Measurements from ENCODE around the gene ECHS1. TPM values are rescaled to one million over a fixed set of nuclear protein-coding genes. Genes with fewer than 3 reads are reported as not detected.

ECHS1 gene
- total and polyA plus RNA-seq, 2 experiments from 2014 or later, result 82.2 to 150 TPM

GRCh38 chr10:133339708-133340380, 33.3 kb downstream of the ECHS1 start:
- Histone ChIP-seq H3K9ac (no peak overlapping the region), H3K9me2 (ENCODE audit: insufficient read depth) (no peaks in the 10 kb centered on the region), H3K27ac (no peak overlapping the region), H4K20me1 (ENCODE audit: insufficient read depth) (no peaks in the 10 kb centered on the region), H3F3A (ENCODE audit: insufficient read depth) (no peaks in the 10 kb centered on the region), H3K9me3 (ENCODE audit: low read depth) (no peaks in the 10 kb centered on the region), H3K27me3 (replicated peaks; ENCODE audit: insufficient read depth) (peaks cover 38% of the 10 kb centered on the region), H3K79me2 (ENCODE audit: insufficient read depth) (no peaks in the 10 kb centered on the region), H2AFZ (no peak overlapping the region), H3K36me3 (ENCODE audit: low read depth) (no peaks in the 10 kb centered on the region), H3K4me2 (ENCODE audit: unreplicated experiment) (no peak overlapping the region), H3K4me1 (ENCODE audit: insufficient read depth) (no peaks in the 10 kb centered on the region), H3K4me3 (no peak overlapping the region)
- TF ChIP-seq EZH2 (IDR thresholded peaks at IDR 0.05; ENCODE audit: insufficient read depth, poor library complexity, severe bottlenecking), result no peak
- no peak for TF ChIP-seq EZH2phosphoT487 (IDR thresholded peaks at IDR 0.05; ENCODE audit: insufficient read depth, low read depth)
- in situ Hi-C loops (cut with MboI), result no loop called here
- no peak for DNase-seq
- WGBS, 2 experiments (ENCODE audit: low coverage in 1 of 2, low lambda C conversion rate in 2 of 2, missing lambda C conversion rate in 2 of 2), result 87 to 89% methylated on average over 13 of the region's 13 CpGs

DNA sequence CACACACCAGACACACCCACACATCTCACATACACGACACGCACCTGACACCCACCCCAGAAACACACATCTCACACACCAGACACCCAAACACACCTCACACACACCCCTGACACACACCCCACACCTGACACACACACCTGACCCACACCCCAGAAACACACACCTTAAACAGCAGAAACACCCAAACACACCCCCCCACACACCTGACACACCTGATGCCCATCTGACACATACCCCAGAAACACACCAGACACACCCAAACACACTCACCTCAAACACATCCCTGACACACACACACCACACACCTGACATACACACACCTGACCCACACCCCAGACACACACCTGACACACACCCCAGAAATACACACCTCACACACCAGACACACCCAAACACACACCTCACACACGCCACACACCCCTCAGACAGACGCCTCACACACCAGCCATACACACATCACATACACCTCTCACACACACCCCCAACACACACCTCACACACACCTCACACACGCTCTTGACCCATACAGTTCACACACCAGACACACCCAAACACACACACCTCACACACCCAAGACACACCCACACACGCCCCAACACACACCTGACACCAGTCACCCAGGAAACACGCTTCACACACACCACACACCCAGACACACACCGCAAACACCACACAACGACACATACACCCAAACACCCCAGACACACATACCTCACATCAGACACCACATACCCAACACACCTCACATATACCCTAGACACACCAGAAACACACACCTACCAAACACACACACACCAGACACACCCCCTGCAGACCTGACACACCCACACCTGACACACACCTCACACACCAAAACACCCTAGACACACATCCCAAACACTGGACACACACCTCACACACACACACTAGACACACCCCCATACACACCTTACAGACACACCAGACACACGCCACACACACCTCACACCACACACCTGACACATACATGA, 34.8 kb downstream of the ECHS1 start:
- TF ChIP-seq EZH2 (IDR thresholded peaks at IDR 0.05; ENCODE audit: insufficient read depth, poor library complexity, severe bottlenecking), result no peak
- TF ChIP-seq EZH2phosphoT487 (IDR thresholded peaks at IDR 0.05; ENCODE audit: insufficient read depth, low read depth), result no peak
- Histone ChIP-seq H3K27me3 (replicated peaks; ENCODE audit: insufficient read depth) (peaks cover 37% of the 10 kb centered on the region), H3K9ac (no peak overlapping the region), H3K9me2 (ENCODE audit: insufficient read depth) (no peaks in the 10 kb centered on the region), H3F3A (ENCODE audit: insufficient read depth) (no peaks in the 10 kb centered on the region), H3K4me3 (no peak overlapping the region), H3K27ac (no peak overlapping the region), H2AFZ (no peak overlapping the region), H3K79me2 (ENCODE audit: insufficient read depth) (no peaks in the 10 kb centered on the region), H3K4me1 (ENCODE audit: insufficient read depth) (no peaks in the 10 kb centered on the region), H4K20me1 (ENCODE audit: insufficient read depth) (no peaks in the 10 kb centered on the region), H3K36me3 (ENCODE audit: low read depth) (no peaks in the 10 kb centered on the region), H3K9me3 (ENCODE audit: low read depth) (no peaks in the 10 kb centered on the region), H3K4me2 (ENCODE audit: unreplicated experiment) (no peak overlapping the region)
- DNase-seq, result no peak
- WGBS, 2 experiments (ENCODE audit: low coverage in 1 of 2, low lambda C conversion rate in 2 of 2, missing lambda C conversion rate in 2 of 2), result 79 to 83% methylated on average over 9 to 10 of the region's 10 CpGs
- in situ Hi-C loops (cut with MboI), result no loop called here

DNA sequence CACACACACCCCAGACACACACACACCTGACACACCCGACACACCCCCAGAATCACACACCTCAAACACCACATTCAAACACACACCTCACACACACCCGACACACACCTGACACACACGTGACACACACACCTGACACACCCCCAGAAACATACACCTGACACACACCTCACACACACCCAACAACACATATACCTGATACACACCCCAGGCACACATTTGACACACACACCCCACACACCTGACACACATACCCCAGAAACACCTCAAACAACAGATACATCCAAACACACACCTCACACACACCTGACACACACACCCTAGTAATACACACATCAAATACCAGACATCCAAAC, 35.8 kb downstream of the ECHS1 start:
- peaks cover 35% of the 10 kb centered on the region for H3K27me3 ChIP-seq (replicated peaks; ENCODE audit: insufficient read depth)
- in situ Hi-C loops (cut with MboI), result no loop called here
- H3K4me2 ChIP-seq (ENCODE audit: unreplicated experiment), result no peak overlapping the region

GRCh38 chr10:133336577-133337369, 36.4 kb downstream of the ECHS1 start, which contains the start of gene CALY:
CALY (minus strand) TSS chr10:133336896; CDS start chr10:133328989, 7,907 bp downstream.
- Histone ChIP-seq H3K79me2 (ENCODE audit: insufficient read depth) (no peaks in the 10 kb centered on the region), H3K36me3 (ENCODE audit: low read depth) (no peaks in the 10 kb centered on the region), H3K4me2 (ENCODE audit: unreplicated experiment) (peak within 1 kb of the TSS; percentile 44), H3F3A (ENCODE audit: insufficient read depth) (no peaks in the 10 kb centered on the region), H3K9me3 (ENCODE audit: low read depth) (no peaks in the 10 kb centered on the region), H4K20me1 (ENCODE audit: insufficient read depth) (no peaks in the 10 kb centered on the region), H2AFZ (no peak within 1 kb of the TSS), H3K4me3 (peak within 1 kb of the TSS; percentile 56; the same call in 1 of the 2 replicates), H3K9ac (no peak within 1 kb of the TSS), H3K9me2 (ENCODE audit: insufficient read depth) (no peaks in the 10 kb centered on the region), H3K4me1 (ENCODE audit: insufficient read depth) (no peaks in the 10 kb centered on the region), H3K27me3 (replicated peaks; ENCODE audit: insufficient read depth) (peaks cover 41% of the 10 kb centered on the region), H3K27ac (no peak within 1 kb of the TSS)
- in situ Hi-C loops (cut with MboI), result no loop called here
- 13 to 22% methylated on average over 11 to 55 of the region's 63 CpGs for WGBS, 2 experiments (ENCODE audit: low coverage in 1 of 2, low lambda C conversion rate in 2 of 2, missing lambda C conversion rate in 2 of 2)
- TF ChIP-seq EZH2 (IDR thresholded peaks at IDR 0.05; ENCODE audit: insufficient read depth, poor library complexity, severe bottlenecking) (no peak), EZH2phosphoT487 (IDR thresholded peaks at IDR 0.05; ENCODE audit: insufficient read depth, low read depth) (no peak)
- peak; percentile 15 for DNase-seq

More for the DNA sequence above, 35.8 kb downstream of the ECHS1 start:
- no peak overlapping the region for H3K27ac ChIP-seq
- H3K36me3 ChIP-seq (ENCODE audit: low read depth), result no peaks in the 10 kb centered on the region
- H3F3A ChIP-seq (ENCODE audit: insufficient read depth), result no peaks in the 10 kb centered on the region
- H2AFZ ChIP-seq, result no peak overlapping the region
- H3K4me3 ChIP-seq, result no peak overlapping the region
- no peaks in the 10 kb centered on the region for H3K9me3 ChIP-seq (ENCODE audit: low read depth)
- no peak overlapping the region for H3K9ac ChIP-seq
- H3K79me2 ChIP-seq (ENCODE audit: insufficient read depth), result no peaks in the 10 kb centered on the region
- WGBS, 2 experiments (ENCODE audit: low coverage in 1 of 2, low lambda C conversion rate in 2 of 2, missing lambda C conversion rate in 2 of 2), result 65 to 75% methylated on average over 3 of the region's 3 CpGs
- H3K9me2 ChIP-seq (ENCODE audit: insufficient read depth), result no peaks in the 10 kb centered on the region
- no peak for DNase-seq
- H3K4me1 ChIP-seq (ENCODE audit: insufficient read depth), result no peaks in the 10 kb centered on the region
- TF ChIP-seq EZH2 (IDR thresholded peaks at IDR 0.05; ENCODE audit: insufficient read depth, poor library complexity, severe bottlenecking) (no peak), EZH2phosphoT487 (IDR thresholded peaks at IDR 0.05; ENCODE audit: insufficient read depth, low read depth) (no peak)
- no peaks in the 10 kb centered on the region for H4K20me1 ChIP-seq (ENCODE audit: insufficient read depth)

Measured in GM23248 (cell line).